IMR-90 (cell line): ENCODE data around the gene SLC35F1. TPM values are rescaled to one million over a fixed set of nuclear protein-coding genes. Genes with fewer than 3 reads are reported as not detected.

Source experiments
- ATAC-seq: fragments of 200-7000 bp; cut with Tn5 transposase; 2 replicates; pipeline ENCODE4 v1.9.1; 2020; ENCODE audit warnings: low read depth, mild to moderate bottlenecking, moderate library complexity
- BruUV-seq: library from RNA; stranded (reverse); fragments of 400-500 nt; replicated peaks from 2 replicates; lab custom pipeline; 2021; lab: Mats Ljungman, UMichigan
- CTCF ChIA-PET: fragments of 300-600 bp; formaldehyde crosslinking; extraction: SDS; loops from one replicate; lab custom pipeline; 2021; ENCODE audit warnings: antibody characterized with exemption; lab: Yijun Ruan, JAX
- POLR2A ChIA-PET: fragments of 300-600 bp; sonication (Branson Sonifier 250); formaldehyde crosslinking; loops from one replicate; lab custom pipeline; 2022; ENCODE audit warnings: antibody characterized with exemption; ENCODE audit not compliant: unreplicated experiment; lab: Charles Lee
- DNase-seq: peaks from one replicate; pipeline ENCODE4 v3.0.0; 2013
- H2AFZ ChIP-seq: replicated peaks from 2 replicates; pipeline ENCODE3; 2013; ENCODE audit warnings: low read length, mild to moderate bottlenecking; ENCODE audit not compliant: poor library complexity
- H2AK5ac ChIP-seq: 2 replicates; pipeline ENCODE4 v1.6.1; 2013; ENCODE audit warnings: low read depth, low read length, inconsistent platforms
- H2AK9ac ChIP-seq: replicated peaks from 2 replicates; pipeline ENCODE3; 2013; ENCODE audit warnings: mild to moderate bottlenecking, low read depth, low read length, moderate library complexity; ENCODE audit not compliant: poor library complexity
- H2BK120ac ChIP-seq: 2 replicates; pipeline ENCODE4 v1.6.1; 2013; ENCODE audit warnings: low read depth, low read length, inconsistent platforms
- H2BK15ac ChIP-seq: 3 replicates; pipeline ENCODE4 v1.6.1; 2013; ENCODE audit warnings: low read depth, low read length, inconsistent platforms
- H2BK20ac ChIP-seq: 2 replicates; pipeline ENCODE4 v1.6.1; 2013; ENCODE audit warnings: low read depth, mild to moderate bottlenecking, inconsistent platforms, low read length, moderate library complexity
- H2BK5ac ChIP-seq: 2 replicates; pipeline ENCODE4 v1.6.1; 2013; ENCODE audit warnings: mild to moderate bottlenecking, low read depth, low read length, inconsistent platforms; ENCODE audit not compliant: poor library complexity, severe bottlenecking
- H3K14ac ChIP-seq: replicated peaks from 2 replicates; pipeline ENCODE4 v1.6.1; 2013; ENCODE audit warnings: low read depth, low read length, inconsistent platforms
- H3K18ac ChIP-seq: 2 replicates; pipeline ENCODE4 v1.6.1; 2013; ENCODE audit warnings: low read depth, low read length, control low read depth
- H3K23ac ChIP-seq: 2 replicates; pipeline ENCODE4 v1.6.1; 2013; ENCODE audit warnings: low read depth, low read length, inconsistent platforms
- H3K27ac ChIP-seq: 2 replicates; pipeline ENCODE4 v1.5.1; 2013; ENCODE audit warnings: mild to moderate bottlenecking, control low read depth, low read length; ENCODE audit not compliant: insufficient read depth
- H3K27me3 ChIP-seq: 2 replicates; pipeline ENCODE4 v1.6.1; 2013; ENCODE audit warnings: low read length; ENCODE audit not compliant: control insufficient read depth, insufficient read depth
- H3K36me3 ChIP-seq: 2 replicates; pipeline ENCODE4 v1.6.1; 2013; ENCODE audit warnings: low read length, mixed read lengths; ENCODE audit not compliant: control insufficient read depth, insufficient read depth
- H3K4ac ChIP-seq: 2 replicates; pipeline ENCODE4 v1.6.1; 2013; ENCODE audit warnings: low read depth, low read length, inconsistent platforms
- H3K4me1 ChIP-seq: 2 replicates; pipeline ENCODE4 v1.6.1; 2013; ENCODE audit warnings: low read length, mixed read lengths; ENCODE audit not compliant: control insufficient read depth, insufficient read depth
- H3K4me2 ChIP-seq: 2 replicates; pipeline ENCODE4 v1.6.1; 2013; ENCODE audit warnings: low read depth, mild to moderate bottlenecking, control low read depth, low read length, moderate library complexity
- H3K4me3 ChIP-seq: 2 replicates; pipeline ENCODE4 v1.5.1; 2013; ENCODE audit warnings: low read depth, mild to moderate bottlenecking, control low read depth, low read length, moderate library complexity; ENCODE audit not compliant: insufficient read depth
- H3K56ac ChIP-seq: 2 replicates; pipeline ENCODE4 v1.6.1; 2013; ENCODE audit warnings: low read length, inconsistent platforms; ENCODE audit not compliant: insufficient read depth; ENCODE audit errors: extremely low read depth
- H3K79me1 ChIP-seq, 2 experiments: 2 replicates each; pipeline ENCODE4 v1.6.1; 2013; ENCODE audit warnings: low read length in 2 of 2, inconsistent platforms in 1 of 2, low read depth in 1 of 2
- H3K9ac ChIP-seq: 2 replicates; pipeline ENCODE4 v1.6.1; 2013; ENCODE audit warnings: low read depth, low read length, control low read depth
- H3K9me1 ChIP-seq: 2 replicates; pipeline ENCODE4 v1.6.1; 2013; ENCODE audit warnings: low read length, inconsistent platforms; ENCODE audit not compliant: insufficient read depth
- H3K9me3 ChIP-seq: 2 replicates; pipeline ENCODE4 v1.6.1; 2013; ENCODE audit warnings: low read length; ENCODE audit not compliant: control insufficient read depth, insufficient read depth
- H4K20me1 ChIP-seq: 2 replicates; pipeline ENCODE4 v1.6.1; 2013; ENCODE audit warnings: low read length, inconsistent platforms; ENCODE audit not compliant: insufficient read depth
- H4K5ac ChIP-seq: 2 replicates; pipeline ENCODE4 v1.6.1; 2013; ENCODE audit warnings: mild to moderate bottlenecking, low read depth, low read length, control low read depth
- H4K8ac ChIP-seq, 2 experiments: 2 replicates each; pipeline ENCODE4 v1.6.1; 2013; ENCODE audit warnings: low read depth in 2 of 2, low read length in 2 of 2, control low read depth in 1 of 2, inconsistent platforms in 1 of 2
- H4K91ac ChIP-seq: 2 replicates; pipeline ENCODE4 v1.6.1; 2013; ENCODE audit warnings: low read depth, low read length, inconsistent platforms; ENCODE audit not compliant: insufficient read depth
- BHLHE40 ChIP-seq: fragments of 150-350 bp; IDR thresholded peaks from 2 replicates; pipeline ENCODE4 v1.6.1; 2016; ENCODE audit warnings: mild to moderate bottlenecking, low read depth, low read length
- CEBPB ChIP-seq: IDR thresholded peaks from 2 replicates; pipeline ENCODE4 v1.6.1; 2012; ENCODE audit warnings: low read depth, low read length, improper control_type of control experiment
- CHD1 ChIP-seq: IDR thresholded peaks from 2 replicates; pipeline ENCODE4 v1.6.1; 2012; ENCODE audit warnings: low read depth, low read length, improper control_type of control experiment
- CTCF ChIP-seq: conservative IDR thresholded peaks from 2 replicates; pipeline ENCODE4 v1.5.1; 2012; ENCODE audit warnings: mild to moderate bottlenecking, low read depth, low read length, improper control_type of control experiment
- ELK1 ChIP-seq: fragments of 150-350 bp; IDR thresholded peaks from 2 replicates; pipeline ENCODE4 v1.6.1; 2016; ENCODE audit warnings: low read depth, mild to moderate bottlenecking, low read length, moderate library complexity, borderline replicate concordance
- FOS ChIP-seq: fragments of 150-350 bp; IDR thresholded peaks from 2 replicates; pipeline ENCODE4 v1.6.1; 2016; ENCODE audit warnings: low read depth, low read length
- MAFK ChIP-seq: IDR thresholded peaks from 2 replicates; pipeline ENCODE4 v1.6.1; 2012; ENCODE audit warnings: low read depth, low read length, improper control_type of control experiment
- MAZ ChIP-seq: IDR thresholded peaks from 2 replicates; pipeline ENCODE4 v1.6.1; 2012; ENCODE audit warnings: low read depth, mild to moderate bottlenecking, low read length, improper control_type of control experiment, moderate library complexity, borderline replicate concordance
- MXI1 ChIP-seq: IDR thresholded peaks from 2 replicates; pipeline ENCODE4 v1.6.1; 2012; ENCODE audit warnings: low read depth, mild to moderate bottlenecking, low read length, moderate library complexity, borderline replicate concordance
- NFE2L2 ChIP-seq: fragments of 150-350 bp; IDR thresholded peaks from 2 replicates; pipeline ENCODE4 v1.6.1; 2016; ENCODE audit warnings: low read depth, mild to moderate bottlenecking, low read length
- POLR2A ChIP-seq: IDR thresholded peaks from 2 replicates; pipeline ENCODE4 v1.6.1; 2012; ENCODE audit warnings: mild to moderate bottlenecking, low read depth, low read length
- RAD21 ChIP-seq: IDR thresholded peaks from 2 replicates; pipeline ENCODE4 v1.6.1; 2012; ENCODE audit warnings: low read length, improper control_type of control experiment
- RCOR1 ChIP-seq: IDR thresholded peaks from 2 replicates; pipeline ENCODE4 v1.6.1; 2012; ENCODE audit warnings: mild to moderate bottlenecking, low read length, improper control_type of control experiment; ENCODE audit not compliant: insufficient replicate concordance
- RFX5 ChIP-seq: IDR thresholded peaks from 2 replicates; pipeline ENCODE4 v1.8.0; 2012; ENCODE audit warnings: low read depth, mild to moderate bottlenecking, low read length, moderate library complexity
- SMC3 ChIP-seq: fragments of 150-350 bp; IDR thresholded peaks from 2 replicates; pipeline ENCODE4 v1.6.1; 2016; ENCODE audit warnings: low read depth, mild to moderate bottlenecking, antibody characterized with exemption, low read length, moderate library complexity
- USF2 ChIP-seq: fragments of 150-350 bp; IDR thresholded peaks from 2 replicates; pipeline ENCODE4 v1.6.1; 2017; ENCODE audit warnings: mild to moderate bottlenecking, antibody characterized with exemption, low read length, low read depth
- WGBS, 2 experiments: methylation state at CpG; one replicate each; pipeline versions ENCODE4 v1.1.5 to v1.1.7; 2013; ENCODE audit warnings: missing lambda C conversion rate in 2 of 2; ENCODE audit not compliant: insufficient read length in 1 of 2; ENCODE audit errors: extremely low coverage in 2 of 2; 5-methylcytosine and 5-hydroxymethylcytosine counted together
- dilution Hi-C: fragments of 300-500 bp; cut with HindIII; formaldehyde crosslinking; loops from one replicate; pipeline ENCODE4 v1.14.3; 2018; ENCODE audit warnings: low sequenced_read_pairs; ENCODE audit not compliant: unreplicated experiment
- in situ Hi-C: fragments of 300-500 bp; cut with MboI; formaldehyde crosslinking; loops from 3 replicates; pipeline ENCODE4 v1.14.3; 2019; ENCODE audit warnings: low sequenced_read_pairs, inconsistent platforms, mixed read lengths
- intact Hi-C: fragments of 100-400 bp; cut with micrococcal nuclease; formaldehyde crosslinking; loops from 2 replicates; pipeline ENCODE4 v1.10.0; 2022
- polyA plus RNA-seq, 3 experiments: library from polyadenylated mRNA; depleted of rRNA; stranded (reverse); fragments of >200 nt; gene quantifications; 2 replicates each; pipeline ENCODE4 v1.2.3, GENCODE V29; 2012; ENCODE audit warnings: low replicate concordance in 1 of 3
- total RNA-seq: library from RNA; depleted of rRNA; stranded (reverse); fragments of >200 nt; gene quantifications from 2 replicates; pipeline ENCODE4 v1.2.3, GENCODE V29; 2012

SLC35F1 gene
- total and polyA plus RNA-seq, 2 of the 4 experiments (the other 2 are of a cell fraction): not detected

GRCh38 chr6:118223316-118223715, 316.3 kb downstream of the SLC35F1 start:
- dilution Hi-C loops (no loop called here), intact Hi-C loops (no loop called here), in situ Hi-C loops (no loop called here)
- Histone ChIP-seq H2AK9ac (no peak overlapping the region), H3K14ac (no peak overlapping the region), H3K9me1 (no peaks in the 10 kb centered on the region), H4K5ac (no peak overlapping the region), H2AFZ (no peak overlapping the region), H2BK20ac (no peak overlapping the region), H3K9ac (no peak overlapping the region), H3K36me3 (no peaks in the 10 kb centered on the region), H2BK120ac (no peak overlapping the region), H3K4me1 (no peaks in the 10 kb centered on the region), H3K4me2 (no peak overlapping the region), H3K23ac (no peak overlapping the region), H3K4me3 (no peak overlapping the region), H3K18ac (no peak overlapping the region), H3K27me3 (no peaks in the 10 kb centered on the region), H3K56ac (no peak overlapping the region), H2BK5ac (no peak overlapping the region), H3K27ac (no peak overlapping the region), H3K9me3 (no peaks in the 10 kb centered on the region), H2AK5ac (no peak overlapping the region), H3K79me1 (no peaks in the 10 kb centered on the region), H4K91ac (no peak overlapping the region), H4K8ac (no peak overlapping the region), H4K20me1 (no peaks in the 10 kb centered on the region), H3K4ac (no peak overlapping the region), H2BK15ac (no peak overlapping the region)
- no TSS peak for BruUV-seq
- ATAC-seq (no peak), DNase-seq (no peak)
- WGBS, 2 experiments: no CpG with 5 or more reads among the region's 3 CpGs
- POLR2A ChIA-PET: no interaction called here
- CTCF ChIA-PET: no interaction called here
- no peak for TF ChIP-seq RFX5
- no peak for TF ChIP-seq BHLHE40
- no peak for TF ChIP-seq USF2
- no peak for TF ChIP-seq SMC3
- TF ChIP-seq CEBPB: no peak
- no peak for TF ChIP-seq CHD1
- no peak for TF ChIP-seq CTCF
- no peak for TF ChIP-seq RAD21
- TF ChIP-seq MAFK: no peak
- TF ChIP-seq MAZ: no peak
- no peak for TF ChIP-seq MXI1
- no peak for TF ChIP-seq POLR2A
- no peak for TF ChIP-seq NFE2L2
- TF ChIP-seq ELK1: no peak
- TF ChIP-seq RCOR1: no peak
- no peak for TF ChIP-seq FOS
